H9 (cell line): ENCODE measurements around the gene TFAP2A. TPM values are rescaled to one million over a fixed set of nuclear protein-coding genes. Genes with fewer than 3 reads are reported as not detected.

Experiments used
- DNase-seq: peaks from one replicate; pipeline ENCODE4 v3.0.0-alpha.2; 2017
- H2AFZ ChIP-seq: one replicate; pipeline ENCODE4 v1.6.1; 2013; ENCODE audit warnings: mild to moderate bottlenecking, low read length, control low read depth, moderate library complexity
- H2AK5ac ChIP-seq: 2 replicates; pipeline ENCODE4 v1.6.1; 2013; ENCODE audit warnings: low read length, control low read depth, mixed read lengths; ENCODE audit not compliant: insufficient read length
- H2BK120ac ChIP-seq: one replicate; pipeline ENCODE4 v1.6.1; 2013; ENCODE audit warnings: low read depth, mild to moderate bottlenecking, low read length, control low read depth, inconsistent platforms; ENCODE audit not compliant: poor library complexity, severe bottlenecking
- H2BK12ac ChIP-seq: 2 replicates; pipeline ENCODE4 v1.6.1; 2013; ENCODE audit warnings: low read length, control low read depth, mixed read lengths, low read depth; ENCODE audit not compliant: insufficient read length
- H2BK15ac ChIP-seq: 2 replicates; pipeline ENCODE4 v1.6.1; 2013; ENCODE audit warnings: low read depth, low read length, control low read depth
- H2BK20ac ChIP-seq: one replicate; pipeline ENCODE4 v1.6.1; 2013; ENCODE audit warnings: low read depth, mild to moderate bottlenecking, low read length, control low read depth, inconsistent platforms; ENCODE audit not compliant: poor library complexity, severe bottlenecking
- H2BK5ac ChIP-seq: 2 replicates; pipeline ENCODE4 v1.6.1; 2013; ENCODE audit warnings: low read length, control low read depth, mixed read lengths; ENCODE audit not compliant: insufficient read length
- H3K14ac ChIP-seq: 2 replicates; pipeline ENCODE4 v1.6.1; 2013; ENCODE audit warnings: low read length, control low read depth; ENCODE audit not compliant: insufficient read depth
- H3K18ac ChIP-seq: 2 replicates; pipeline ENCODE4 v1.6.1; 2013; ENCODE audit warnings: low read depth, mild to moderate bottlenecking, mixed read lengths, low read length, control low read depth; ENCODE audit not compliant: insufficient read length
- H3K23ac ChIP-seq: 2 replicates; pipeline ENCODE4 v1.6.1; 2013; ENCODE audit warnings: low read length, control low read depth, mixed read lengths, low read depth; ENCODE audit not compliant: insufficient read length
- H3K23me2 ChIP-seq: 2 replicates; pipeline ENCODE4 v1.6.1; 2013; ENCODE audit warnings: low read depth, mild to moderate bottlenecking, mixed read lengths, low read length, control low read depth; ENCODE audit not compliant: insufficient read length, poor library complexity, severe bottlenecking
- H3K27ac ChIP-seq: 2 replicates; pipeline ENCODE4 v1.5.1; 2013; ENCODE audit warnings: low read length, control low read depth, mixed read lengths, low read depth; ENCODE audit not compliant: insufficient read length
- H3K27me3 ChIP-seq: 2 replicates; pipeline ENCODE4 v1.6.1; 2013; ENCODE audit warnings: low read length, control low read depth, inconsistent platforms; ENCODE audit not compliant: insufficient read depth
- H3K4ac ChIP-seq: 2 replicates; pipeline ENCODE4 v1.6.1; 2013; ENCODE audit warnings: low read depth, mild to moderate bottlenecking, control low read depth, inconsistent platforms, low read length, moderate library complexity
- H3K4me1 ChIP-seq: 2 replicates; pipeline ENCODE4 v1.6.1; 2013; ENCODE audit warnings: low read length, control low read depth, inconsistent platforms; ENCODE audit not compliant: insufficient read depth
- H3K4me2 ChIP-seq: 2 replicates; pipeline ENCODE4 v1.6.1; 2013; ENCODE audit warnings: low read length, control low read depth, mixed read lengths; ENCODE audit not compliant: insufficient read length, insufficient read depth
- H3K56ac ChIP-seq: 2 replicates; pipeline ENCODE4 v1.6.1; 2013; ENCODE audit warnings: low read depth, mild to moderate bottlenecking, mixed read lengths, low read length, control low read depth; ENCODE audit not compliant: insufficient read length
- H3K79me1 ChIP-seq: 2 replicates; pipeline ENCODE4 v1.6.1; 2013; ENCODE audit warnings: low read depth, mild to moderate bottlenecking, moderate library complexity, low read length, control low read depth, inconsistent platforms; ENCODE audit not compliant: insufficient read depth, poor library complexity, severe bottlenecking
- H3K79me2 ChIP-seq: 2 replicates; pipeline ENCODE4 v1.6.1; 2013; ENCODE audit warnings: low read length, control low read depth, inconsistent platforms; ENCODE audit not compliant: insufficient read depth
- H3K9ac ChIP-seq: 2 replicates; pipeline ENCODE4 v1.6.1; 2013; ENCODE audit warnings: low read length, control low read depth, mixed read lengths; ENCODE audit not compliant: insufficient read length; ENCODE audit errors: extremely low read depth
- H3K9me3 ChIP-seq: one replicate; pipeline ENCODE4 v1.6.1; 2013; ENCODE audit warnings: low read depth, low read length, inconsistent platforms; ENCODE audit not compliant: control insufficient read depth
- H3T11ph ChIP-seq: one replicate; pipeline ENCODE4 v1.6.1; 2013; ENCODE audit warnings: mild to moderate bottlenecking, low read length, control low read depth, inconsistent platforms
- H4K20me1 ChIP-seq: one replicate; pipeline ENCODE4 v1.6.1; 2013; ENCODE audit not compliant: control insufficient read depth, insufficient read length, insufficient read depth
- H4K5ac ChIP-seq: 2 replicates; pipeline ENCODE4 v1.6.1; 2013; ENCODE audit warnings: low read depth, mild to moderate bottlenecking, mixed read lengths, low read length, control low read depth; ENCODE audit not compliant: insufficient read length
- H4K8ac ChIP-seq: replicated peaks from 2 replicates; pipeline ENCODE4 v1.6.1; 2013; ENCODE audit warnings: low read length, control low read depth, mixed read lengths, low read depth; ENCODE audit not compliant: insufficient read length
- H4K91ac ChIP-seq: 2 replicates; pipeline ENCODE4 v1.6.1; 2013; ENCODE audit warnings: low read depth, mild to moderate bottlenecking, moderate library complexity, mixed read lengths, low read length, control low read depth; ENCODE audit not compliant: insufficient read length
- H3K27ac Mint-ChIP-seq, 3 experiments: 2 replicates in 2 of 3; 3 replicates in 1 of 3; pipeline ENCODE4 v1.8.0; 2020 to 2021; ENCODE audit warnings: mixed read lengths in 3 of 3, mild to moderate bottlenecking in 1 of 3, moderate library complexity in 1 of 3
- H3K27me3 Mint-ChIP-seq: 2 replicates; pipeline ENCODE4 v1.8.0; 2021; ENCODE audit warnings: low read depth, mild to moderate bottlenecking, moderate library complexity, mixed read lengths
- H3K36me3 Mint-ChIP-seq, 3 experiments: 2 replicates in 2 of 3; 3 replicates in 1 of 3; pipeline ENCODE4 v1.8.0; 2020 to 2021; ENCODE audit warnings: low read depth in 3 of 3, mixed read lengths in 3 of 3; ENCODE audit not compliant: insufficient read depth in 1 of 3
- H3K4me1 Mint-ChIP-seq, 2 experiments: 2 replicates each; pipeline ENCODE4 v1.8.0; 2020; ENCODE audit warnings: mixed read lengths in 2 of 2
- H3K4me3 Mint-ChIP-seq, 2 experiments: 2 replicates in 1 of 2; 3 replicates in 1 of 2; pipeline ENCODE4 v1.8.0; 2020 to 2021; ENCODE audit warnings: mild to moderate bottlenecking in 2 of 2, mixed read lengths in 2 of 2, moderate library complexity in 1 of 2
- H3K9me3 Mint-ChIP-seq, 2 experiments: 2 replicates in 1 of 2; 3 replicates in 1 of 2; pipeline ENCODE4 v1.8.0; 2020; ENCODE audit warnings: mild to moderate bottlenecking in 2 of 2, mixed read lengths in 2 of 2, moderate library complexity in 1 of 2
- WGBS: extraction: QIAGEN DNeasy Blood & Tissue Kit; methylation state at CpG from one replicate; pipeline ENCODE4 v1.1.7; 2013; ENCODE audit warnings: missing lambda C conversion rate, low lambda C conversion rate, mixed read lengths; ENCODE audit not compliant: insufficient read length; ENCODE audit errors: extremely low coverage; 5-methylcytosine and 5-hydroxymethylcytosine counted together
- total RNA-seq: library from RNA; stranded (reverse); gene quantifications from 2 replicates; pipeline ENCODE4 v1.2.1, GENCODE V29; 2021
- TF ChIP-seq, protein P1 (sequence below): fragments of 200-600 bp; sonication (generic); conservative IDR thresholded peaks from 3 replicates; pipeline ENCODE4 v1.8.0; 2021; ENCODE audit warnings: antibody characterized with exemption, mild to moderate bottlenecking

TFAP2A gene
- total RNA-seq, 1 experiment from 2014 or later, result 2.6 TPM

DNA sequence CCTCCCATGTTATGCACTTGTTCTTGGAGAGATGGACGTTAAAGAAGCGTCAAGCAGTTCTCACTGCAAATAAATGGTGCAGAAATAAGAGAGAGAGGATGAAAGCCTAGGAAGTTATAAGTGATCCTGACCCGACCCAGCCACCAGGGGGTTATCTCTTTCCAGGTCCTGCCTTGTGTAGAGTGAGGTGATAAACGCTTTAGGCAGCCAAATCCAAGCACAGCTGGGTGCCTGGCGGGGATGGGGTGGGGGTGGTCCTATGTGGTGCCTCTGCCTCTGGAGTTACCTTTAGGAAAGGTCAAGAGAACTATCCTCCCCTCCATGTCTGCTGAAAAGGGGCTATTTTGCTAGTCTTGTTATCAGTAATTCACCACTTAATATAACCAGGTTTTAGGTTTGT, 9.2 kb upstream of the TFAP2A start:
- H3K4me2 ChIP-seq, result no peak overlapping the region
- no peak overlapping the region for H4K5ac ChIP-seq
- H3K27me3 ChIP-seq, result peaks cover 87% of the 10 kb centered on the region
- H3K14ac ChIP-seq, result no peak overlapping the region
- Mint-ChIP-seq H3K9me3 (peaks cover 5 to 9% of the 10 kb centered on the region in 2 experiments), H3K4me3 (no peak overlapping the region; a peak in 1 of 5 replicates), H3K4me1 (peaks cover 34 to 65% of the 10 kb centered on the region in 2 experiments), H3K27ac (no peak overlapping the region), H3K36me3 (no peaks in the 10 kb centered on the region), H3K27me3 (peaks cover 99% of the 10 kb centered on the region)
- no peak overlapping the region for H3K18ac ChIP-seq
- H2BK5ac ChIP-seq, result no peak overlapping the region
- no peak overlapping the region for H4K91ac ChIP-seq
- no peak overlapping the region for H2BK120ac ChIP-seq
- no peak overlapping the region for H3K4ac ChIP-seq
- H3T11ph ChIP-seq, result no peak overlapping the region
- H4K20me1 ChIP-seq, result no peaks in the 10 kb centered on the region
- TF ChIP-seq, protein P1, sequence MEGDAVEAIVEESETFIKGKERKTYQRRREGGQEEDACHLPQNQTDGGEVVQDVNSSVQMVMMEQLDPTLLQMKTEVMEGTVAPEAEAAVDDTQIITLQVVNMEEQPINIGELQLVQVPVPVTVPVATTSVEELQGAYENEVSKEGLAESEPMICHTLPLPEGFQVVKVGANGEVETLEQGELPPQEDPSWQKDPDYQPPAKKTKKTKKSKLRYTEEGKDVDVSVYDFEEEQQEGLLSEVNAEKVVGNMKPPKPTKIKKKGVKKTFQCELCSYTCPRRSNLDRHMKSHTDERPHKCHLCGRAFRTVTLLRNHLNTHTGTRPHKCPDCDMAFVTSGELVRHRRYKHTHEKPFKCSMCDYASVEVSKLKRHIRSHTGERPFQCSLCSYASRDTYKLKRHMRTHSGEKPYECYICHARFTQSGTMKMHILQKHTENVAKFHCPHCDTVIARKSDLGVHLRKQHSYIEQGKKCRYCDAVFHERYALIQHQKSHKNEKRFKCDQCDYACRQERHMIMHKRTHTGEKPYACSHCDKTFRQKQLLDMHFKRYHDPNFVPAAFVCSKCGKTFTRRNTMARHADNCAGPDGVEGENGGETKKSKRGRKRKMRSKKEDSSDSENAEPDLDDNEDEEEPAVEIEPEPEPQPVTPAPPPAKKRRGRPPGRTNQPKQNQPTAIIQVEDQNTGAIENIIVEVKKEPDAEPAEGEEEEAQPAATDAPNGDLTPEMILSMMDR, result peak; percentile 47; the same call in 2 of the 3 replicates
- H2BK20ac ChIP-seq, result no peak overlapping the region
- no CpG with 5 or more reads among the region's 5 CpGs for WGBS
- no peak overlapping the region for H2BK12ac ChIP-seq
- H2BK15ac ChIP-seq, result no peak overlapping the region
- H3K4me1 ChIP-seq, result no peaks in the 10 kb centered on the region; the same call in 1 of the 2 replicates
- H2AK5ac ChIP-seq, result no peak overlapping the region
- H3K27ac ChIP-seq, result no peak overlapping the region
- no peaks in the 10 kb centered on the region for H3K79me2 ChIP-seq
- no peaks in the 10 kb centered on the region for H3K9me3 ChIP-seq
- no peak overlapping the region for H3K23ac ChIP-seq
- DNase-seq, result no peak
- H3K79me1 ChIP-seq, result no peaks in the 10 kb centered on the region
- H3K56ac ChIP-seq, result no peak overlapping the region
- no peak overlapping the region for H3K9ac ChIP-seq
- no peak overlapping the region for H4K8ac ChIP-seq
- H2AFZ ChIP-seq, result no peak overlapping the region
- peaks cover 8% of the 10 kb centered on the region for H3K23me2 ChIP-seq
